Ishikawa (cell line): Measurements from ENCODE around the gene PPIL4.

Source experiments
- CEBPB ChIP-seq: IDR thresholded peaks from 2 replicates; pipeline ENCODE4 v1.6.1; 2012
- EGR1 ChIP-seq: IDR thresholded peaks from 2 replicates; pipeline ENCODE4 v1.6.1; 2012
- EP300 ChIP-seq: IDR thresholded peaks from 2 replicates; pipeline ENCODE4 v1.6.1; 2012; ENCODE audit warnings: borderline replicate concordance
- FOXM1 ChIP-seq: IDR thresholded peaks from 2 replicates; pipeline ENCODE4 v1.6.1; 2012; ENCODE audit warnings: low read depth, borderline replicate concordance
- NFIC ChIP-seq: IDR thresholded peaks from 2 replicates; pipeline ENCODE4 v1.6.1; 2012
- RAD21 ChIP-seq: IDR thresholded peaks from 2 replicates; pipeline ENCODE4 v1.6.1; 2012; ENCODE audit warnings: low read depth
- TAF1 ChIP-seq: IDR thresholded peaks from 2 replicates; pipeline ENCODE4 v1.6.1; 2012; ENCODE audit warnings: low read depth, mild to moderate bottlenecking
- TCF12 ChIP-seq: IDR thresholded peaks from 2 replicates; pipeline ENCODE4 v1.6.1; 2012; ENCODE audit warnings: low read depth
- USF1 ChIP-seq: IDR thresholded peaks from 2 replicates; pipeline ENCODE4 v1.6.1; 2012
- YY1 ChIP-seq: IDR thresholded peaks from 2 replicates; pipeline ENCODE4 v1.6.1; 2012; ENCODE audit warnings: low read depth
- ZBTB7A ChIP-seq: IDR thresholded peaks from 2 replicates; pipeline ENCODE4 v1.6.1; 2012; ENCODE audit warnings: low read depth
- TF ChIP-seq, protein P1 (sequence below): IDR thresholded peaks from 2 replicates; pipeline ENCODE4 v1.6.1; 2012; ENCODE audit warnings: low read depth, mild to moderate bottlenecking
- TF ChIP-seq, protein P2 (sequence below): IDR thresholded peaks from 2 replicates; pipeline ENCODE4 v1.6.1; 2012

PPIL4 gene

DNA sequence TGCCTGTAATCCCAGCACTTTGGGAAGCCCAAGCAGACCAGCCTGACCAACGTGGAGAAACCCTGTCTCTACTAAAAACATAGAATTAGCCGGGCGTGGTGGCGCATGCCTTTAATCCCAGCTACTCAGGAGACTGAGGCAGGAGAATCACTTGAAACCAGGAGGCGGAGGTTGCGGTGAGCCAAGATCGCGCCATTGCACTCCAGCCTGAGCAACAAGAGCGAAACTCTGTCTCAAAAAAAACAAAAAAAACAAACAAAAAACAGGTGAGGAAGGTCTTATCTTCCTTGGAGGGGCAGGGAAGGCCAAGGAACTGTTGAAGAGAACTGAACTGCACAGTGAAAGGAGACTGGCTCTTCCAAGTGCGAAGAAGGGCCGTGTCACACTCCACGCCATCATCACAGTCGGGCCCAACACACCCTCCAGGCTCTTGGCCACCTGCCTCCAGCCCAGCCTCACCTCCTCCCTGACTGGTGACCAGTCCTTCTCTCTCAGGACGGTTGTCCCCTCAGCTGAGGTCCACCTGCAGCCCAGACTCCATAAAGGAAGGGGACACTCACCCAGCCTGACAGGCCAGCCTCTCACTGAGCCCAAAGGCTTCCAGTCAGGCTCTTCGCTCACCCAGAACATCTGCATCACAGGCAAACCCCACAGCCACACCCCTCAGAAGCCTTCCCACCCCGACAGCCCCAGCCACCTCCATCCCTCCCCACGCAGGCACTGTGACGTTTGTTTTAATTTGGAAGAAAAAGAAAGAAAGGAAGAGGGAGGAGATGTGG, 65.2 kb downstream of the PPIL4 start:
- TF ChIP-seq RAD21 (no peak), ZBTB7A (no peak), TAF1 (no peak), FOXM1 (no peak), EP300 (no peak), TCF12 (no peak), USF1 (no peak)
- TF ChIP-seq, protein P1, sequence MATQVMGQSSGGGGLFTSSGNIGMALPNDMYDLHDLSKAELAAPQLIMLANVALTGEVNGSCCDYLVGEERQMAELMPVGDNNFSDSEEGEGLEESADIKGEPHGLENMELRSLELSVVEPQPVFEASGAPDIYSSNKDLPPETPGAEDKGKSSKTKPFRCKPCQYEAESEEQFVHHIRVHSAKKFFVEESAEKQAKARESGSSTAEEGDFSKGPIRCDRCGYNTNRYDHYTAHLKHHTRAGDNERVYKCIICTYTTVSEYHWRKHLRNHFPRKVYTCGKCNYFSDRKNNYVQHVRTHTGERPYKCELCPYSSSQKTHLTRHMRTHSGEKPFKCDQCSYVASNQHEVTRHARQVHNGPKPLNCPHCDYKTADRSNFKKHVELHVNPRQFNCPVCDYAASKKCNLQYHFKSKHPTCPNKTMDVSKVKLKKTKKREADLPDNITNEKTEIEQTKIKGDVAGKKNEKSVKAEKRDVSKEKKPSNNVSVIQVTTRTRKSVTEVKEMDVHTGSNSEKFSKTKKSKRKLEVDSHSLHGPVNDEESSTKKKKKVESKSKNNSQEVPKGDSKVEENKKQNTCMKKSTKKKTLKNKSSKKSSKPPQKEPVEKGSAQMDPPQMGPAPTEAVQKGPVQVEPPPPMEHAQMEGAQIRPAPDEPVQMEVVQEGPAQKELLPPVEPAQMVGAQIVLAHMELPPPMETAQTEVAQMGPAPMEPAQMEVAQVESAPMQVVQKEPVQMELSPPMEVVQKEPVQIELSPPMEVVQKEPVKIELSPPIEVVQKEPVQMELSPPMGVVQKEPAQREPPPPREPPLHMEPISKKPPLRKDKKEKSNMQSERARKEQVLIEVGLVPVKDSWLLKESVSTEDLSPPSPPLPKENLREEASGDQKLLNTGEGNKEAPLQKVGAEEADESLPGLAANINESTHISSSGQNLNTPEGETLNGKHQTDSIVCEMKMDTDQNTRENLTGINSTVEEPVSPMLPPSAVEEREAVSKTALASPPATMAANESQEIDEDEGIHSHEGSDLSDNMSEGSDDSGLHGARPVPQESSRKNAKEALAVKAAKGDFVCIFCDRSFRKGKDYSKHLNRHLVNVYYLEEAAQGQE, result no peak

GRCh38 chr6:149478631-149479314, 67.1 kb downstream of the PPIL4 start:
- TF ChIP-seq NFIC, result no peak
- TF ChIP-seq TCF12, result no peak
- TF ChIP-seq USF1, result no peak
- TF ChIP-seq, protein P2, sequence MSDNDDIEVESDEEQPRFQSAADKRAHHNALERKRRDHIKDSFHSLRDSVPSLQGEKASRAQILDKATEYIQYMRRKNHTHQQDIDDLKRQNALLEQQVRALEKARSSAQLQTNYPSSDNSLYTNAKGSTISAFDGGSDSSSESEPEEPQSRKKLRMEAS, result no peak
- no peak for TF ChIP-seq ZBTB7A
- TF ChIP-seq TAF1, result no peak
- TF ChIP-seq EP300, result no peak
- no peak for TF ChIP-seq RAD21
- TF ChIP-seq, protein P1, result no peak
- TF ChIP-seq FOXM1, result no peak
- no peak for TF ChIP-seq YY1
- no peak for TF ChIP-seq EGR1

- TF ChIP-seq CEBPB (no peak), USF1 (no peak)
- TF ChIP-seq, protein P1, result no peak
These were observed 68.3 kb downstream of the PPIL4 start for GRCh38 chr6:149477544-149477943.

DNA sequence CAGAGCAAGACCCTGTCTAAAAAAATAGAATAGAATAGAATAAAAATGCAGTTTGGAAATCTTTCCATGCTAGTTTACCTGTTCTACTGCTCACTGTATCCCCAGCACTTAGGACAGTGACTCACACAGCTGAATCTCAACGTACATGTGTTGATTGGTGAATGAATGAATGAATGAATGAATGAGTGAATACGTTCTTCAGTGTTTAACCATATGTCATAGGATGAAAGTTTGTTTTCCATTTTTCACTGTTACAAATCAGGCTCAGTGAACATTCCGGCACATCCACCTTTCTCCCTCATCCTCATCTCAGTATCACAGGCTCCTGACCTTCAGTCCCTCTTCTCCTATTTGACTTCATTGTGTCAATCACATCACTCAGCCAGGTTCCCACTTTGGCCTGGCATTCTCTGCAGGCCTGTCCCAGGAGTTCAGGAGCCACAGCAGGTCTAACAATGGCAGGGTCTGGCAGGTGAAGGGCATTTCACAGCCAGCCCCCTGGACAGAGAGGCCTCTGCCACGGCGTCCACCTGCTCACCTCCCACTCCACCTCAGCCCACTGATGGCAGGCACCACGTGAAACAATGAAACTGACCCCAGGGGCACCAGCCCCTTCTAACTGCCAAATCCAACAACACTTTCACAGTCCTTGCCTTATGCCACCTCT, 68.9 kb downstream of the PPIL4 start:
- TF ChIP-seq FOXM1, result no peak
- TF ChIP-seq NFIC, result no peak
